GM18868 (cell line): Measurements from ENCODE around the gene OCRL.

ENCODE experiments used
- ATAC-seq: cut with Tn5 transposase; IDR thresholded peaks from one replicate; pipeline ENCODE4 v1.9.1; 2021; ENCODE audit warnings: mild to moderate bottlenecking, moderate library complexity; ENCODE audit not compliant: unreplicated experiment

OCRL gene

DNA sequence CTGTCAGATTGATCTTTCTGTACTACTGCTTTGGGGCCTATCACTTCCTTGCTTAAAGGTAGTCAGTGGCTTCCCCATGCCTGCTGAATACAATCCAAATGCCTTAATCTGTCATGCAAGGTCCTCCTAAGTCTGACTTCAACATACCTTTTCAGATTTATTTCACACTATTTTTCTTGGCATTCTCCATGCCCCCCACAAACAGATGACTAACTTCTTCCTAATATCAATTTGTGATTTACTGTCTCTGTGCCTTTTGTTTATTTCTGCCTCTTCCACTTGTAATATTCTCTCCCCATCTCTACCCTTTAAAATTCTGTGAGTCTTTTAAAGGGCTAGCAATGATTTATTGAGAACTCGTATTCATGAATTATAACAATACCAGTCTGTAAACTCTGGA is 41.8 kb downstream of the OCRL start:
- no peak for ATAC-seq

DNA sequence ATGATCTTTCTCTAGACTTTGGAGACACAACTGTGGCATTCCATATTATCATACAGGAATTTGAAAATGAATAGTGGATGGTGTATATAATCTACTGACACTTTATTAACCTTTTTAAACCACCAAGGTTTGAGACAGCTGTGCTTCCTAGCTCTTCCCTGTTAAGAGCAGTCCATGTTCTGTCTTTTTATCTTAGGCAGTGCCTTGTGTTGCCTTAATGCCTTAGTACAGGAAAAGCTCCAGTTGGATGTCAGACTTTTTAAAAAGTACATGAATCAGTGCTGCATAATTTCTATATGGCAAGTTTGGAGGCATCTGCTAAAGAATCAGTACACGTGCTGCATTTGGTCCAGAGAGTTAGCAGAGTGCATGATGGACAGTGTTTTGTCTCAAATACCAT is 45.1 kb downstream of the OCRL start:
- no peak for ATAC-seq

DNA sequence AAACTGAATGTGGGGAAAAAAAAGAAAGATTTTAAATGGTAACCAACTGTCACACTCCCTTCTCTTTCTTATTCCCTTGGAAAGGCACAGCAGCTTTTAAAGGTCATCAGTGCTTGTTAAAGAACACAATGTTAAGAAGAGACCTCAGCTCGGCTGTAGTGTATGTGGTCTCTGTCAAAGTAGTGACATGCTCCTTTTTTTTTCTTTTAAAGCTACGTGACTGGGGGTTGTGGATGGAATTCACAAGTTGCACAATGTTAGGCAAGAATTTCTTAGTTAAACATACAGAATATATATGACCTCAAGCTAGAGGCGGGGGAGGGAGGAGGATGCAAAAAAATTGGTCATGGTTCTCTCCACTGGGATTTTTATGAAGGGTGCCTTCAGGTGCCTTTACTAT is 45.6 kb downstream of the OCRL start:
- ATAC-seq = no peak

DNA sequence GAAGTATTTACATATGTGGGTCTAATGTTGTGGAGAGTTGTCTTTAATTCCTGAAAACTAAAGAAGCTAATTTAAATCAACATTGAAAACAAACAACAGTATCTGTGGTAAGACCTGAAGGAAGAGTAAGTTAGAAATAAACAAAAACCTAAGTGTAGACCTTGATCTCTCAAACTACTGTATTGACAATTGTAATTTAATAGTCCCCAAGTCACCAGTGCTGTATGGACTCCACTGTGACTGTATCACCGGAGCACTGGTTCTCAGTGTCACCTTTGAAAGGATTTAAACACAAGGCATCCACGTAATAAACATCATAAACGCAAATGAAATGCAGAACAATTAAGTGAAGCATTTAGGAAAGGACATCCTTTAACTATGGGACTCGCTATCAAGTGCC is 46.4 kb downstream of the OCRL start:
- no peak for ATAC-seq

DNA sequence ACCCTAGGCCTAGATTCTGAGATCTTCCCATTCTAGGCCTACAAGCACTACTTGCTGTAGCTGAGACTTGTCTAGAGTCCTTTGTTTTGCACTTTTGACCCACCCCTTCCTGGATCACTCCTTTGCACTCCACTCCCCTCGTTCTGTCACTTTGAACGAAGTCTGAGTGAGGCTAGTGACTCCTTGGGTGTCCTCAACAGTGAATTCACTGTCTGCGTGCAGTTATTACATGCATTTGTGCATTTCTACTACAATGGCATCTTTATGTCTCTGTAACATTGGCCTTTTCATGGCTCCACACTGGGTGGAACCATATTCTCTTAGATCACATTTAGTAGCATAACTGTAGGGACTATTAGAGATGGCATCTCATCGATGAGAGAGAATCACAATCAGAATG is 50.5 kb downstream of the OCRL start:
- ATAC-seq = no peak

DNA sequence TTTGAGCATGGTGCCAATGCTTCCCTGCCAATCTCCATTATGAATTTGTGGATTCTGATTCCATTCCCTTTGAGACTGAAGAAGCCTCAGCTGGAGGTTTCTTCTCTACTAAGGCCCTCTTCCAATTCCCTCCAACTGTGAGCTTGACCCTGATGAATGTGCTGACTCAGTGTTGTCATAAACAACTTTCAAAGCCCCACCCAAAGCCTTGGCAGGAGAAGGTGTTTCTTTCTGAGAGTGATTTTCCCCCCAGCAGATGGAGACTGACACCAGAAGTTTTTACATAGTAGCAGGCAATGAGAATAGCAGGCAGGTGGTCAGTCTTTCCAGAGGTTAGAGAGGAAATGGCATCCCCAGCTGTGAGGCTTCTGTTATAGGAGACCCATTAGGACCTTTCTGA is 53.1 kb downstream of the OCRL start:
- no peak for ATAC-seq

DNA sequence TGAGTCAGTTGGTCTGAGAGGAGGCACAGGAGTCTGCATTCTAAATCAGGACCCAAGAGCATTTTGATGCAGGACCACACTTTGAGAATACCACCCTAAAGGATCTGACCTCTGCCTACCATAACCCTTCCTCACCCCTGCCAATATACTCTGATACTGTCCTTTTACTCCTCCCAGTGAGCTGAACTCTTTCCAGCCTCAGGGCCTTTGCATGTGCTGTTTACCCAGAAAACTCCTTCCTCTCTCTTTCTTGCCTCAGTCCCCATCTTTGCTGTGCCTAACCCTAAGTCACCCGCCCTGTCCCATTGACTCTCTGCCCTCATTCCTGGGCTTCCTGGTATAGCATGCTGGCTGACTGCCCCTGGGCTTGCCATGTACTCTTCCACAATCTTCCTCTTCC is 54.7 kb downstream of the OCRL start:
- ATAC-seq = no peak

DNA sequence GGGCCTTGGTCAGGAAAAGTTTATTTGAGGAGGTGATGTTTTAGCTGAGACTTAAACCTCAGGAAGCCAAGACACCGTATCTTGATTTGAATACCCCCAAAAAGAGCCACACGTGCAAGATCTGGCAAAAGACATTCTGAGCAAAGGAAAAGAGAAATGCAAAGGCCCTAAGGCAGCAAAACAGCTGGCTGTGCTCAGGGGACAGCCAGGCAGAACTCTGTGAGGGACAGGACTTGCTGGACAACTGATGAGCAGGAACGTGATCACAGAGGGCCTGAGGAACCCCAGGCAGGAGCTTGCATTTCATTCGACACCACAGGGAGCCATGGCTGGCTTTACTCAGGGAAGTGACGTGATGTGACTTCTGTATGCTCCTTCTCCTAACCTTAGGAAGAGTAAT is 56.0 kb downstream of the OCRL start:
- no peak for ATAC-seq

DNA sequence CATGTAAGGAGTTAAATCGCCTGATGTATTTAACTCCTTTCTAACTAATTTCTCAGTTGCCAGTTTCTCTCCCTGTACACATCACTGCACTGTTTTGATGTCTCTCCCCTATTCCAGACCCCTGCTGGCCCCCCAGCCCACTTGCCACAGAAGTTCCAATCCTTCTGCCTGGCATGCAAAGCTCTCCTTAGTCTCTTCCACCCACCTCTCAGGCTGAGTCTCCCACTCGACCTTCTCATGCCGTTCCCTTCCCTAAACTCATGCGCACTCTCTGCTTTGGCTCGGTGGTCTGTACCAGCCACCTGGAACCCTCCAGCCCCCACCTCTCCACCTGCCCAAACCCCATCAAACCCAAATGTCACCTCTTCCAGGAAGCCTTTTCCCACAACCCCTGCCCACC is 57.8 kb downstream of the OCRL start:
- ATAC-seq = no peak

DNA sequence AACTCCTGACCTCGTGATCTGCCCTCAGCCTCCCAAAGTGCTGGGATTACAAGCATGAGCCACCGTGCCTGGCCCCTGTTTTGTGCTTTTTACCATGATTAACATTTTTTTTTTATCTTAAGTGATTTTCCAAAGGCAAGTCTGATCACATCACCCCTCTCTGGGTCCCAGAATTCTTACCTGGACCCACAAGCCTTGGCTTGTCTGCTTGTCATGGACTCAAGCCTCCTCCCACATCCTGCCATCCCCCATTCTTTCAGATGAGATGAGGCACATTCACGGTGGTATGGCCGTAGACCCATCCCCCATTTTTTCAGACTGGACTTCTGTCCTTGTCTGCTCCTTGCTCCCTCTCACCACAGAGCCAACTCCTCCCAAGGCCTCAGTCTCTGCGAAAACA is 59.4 kb downstream of the OCRL start:
- ATAC-seq = no peak

DNA sequence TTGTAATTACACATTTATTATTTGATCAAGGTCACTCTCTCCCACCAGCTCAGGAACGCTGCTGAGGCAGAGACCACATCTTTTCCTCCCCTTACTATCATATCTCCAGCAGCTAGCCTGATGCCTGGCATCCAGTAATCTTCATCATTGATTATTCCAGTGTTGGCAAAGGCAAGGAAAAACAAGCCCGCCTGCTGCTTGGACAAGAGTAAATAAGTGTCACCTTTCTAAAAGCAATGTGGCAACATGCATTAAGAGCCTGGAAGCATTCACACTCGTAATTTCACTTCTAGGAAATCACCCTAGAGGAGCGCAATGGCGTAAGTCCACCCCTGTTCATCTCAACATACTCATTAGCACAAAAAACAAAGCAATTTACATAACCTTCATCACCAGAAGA is 59.9 kb downstream of the OCRL start:
- no peak for ATAC-seq

DNA sequence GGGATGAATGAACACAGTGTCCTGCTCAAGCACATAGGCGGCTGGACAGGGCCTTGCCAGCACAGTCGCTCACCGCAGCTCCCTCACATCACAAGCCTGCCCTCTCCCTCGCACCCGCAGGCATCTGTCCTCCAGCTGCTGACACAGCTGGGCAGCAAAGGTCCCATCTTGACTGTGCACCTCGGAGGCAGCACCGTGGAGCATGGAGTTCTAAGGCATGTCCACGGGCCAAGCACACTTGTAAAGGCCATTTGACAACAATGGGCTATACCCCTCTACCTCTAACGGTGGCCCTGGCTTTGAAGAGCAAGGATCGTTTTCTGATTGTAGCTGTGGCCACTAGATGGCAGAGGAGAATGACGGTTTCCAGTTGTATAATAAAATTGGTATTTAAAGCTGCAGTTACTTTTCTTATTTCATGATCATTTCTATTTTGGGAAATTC is 60.9 kb downstream of the OCRL start:
- no peak for ATAC-seq

DNA sequence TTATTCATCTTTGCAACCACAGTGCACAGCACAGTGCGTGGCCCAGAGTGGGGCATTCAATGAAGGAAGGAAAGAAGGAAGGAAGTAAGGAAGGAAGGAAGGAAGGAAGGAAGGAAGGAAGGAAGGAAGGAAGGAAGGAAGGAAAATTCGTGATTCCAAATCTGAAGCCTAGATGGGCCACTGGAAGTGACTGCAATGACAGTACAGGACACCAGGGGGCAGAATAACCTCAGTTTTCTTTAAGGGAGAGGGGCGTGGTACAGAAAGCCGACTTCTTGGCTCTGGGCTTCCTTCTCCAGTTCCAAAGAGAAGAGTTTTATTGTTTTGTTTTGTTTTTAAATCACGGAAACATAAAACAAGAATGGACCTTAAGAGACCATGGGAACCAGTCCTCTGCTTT is 66.9 kb downstream of the OCRL start:
- no peak for ATAC-seq

DNA sequence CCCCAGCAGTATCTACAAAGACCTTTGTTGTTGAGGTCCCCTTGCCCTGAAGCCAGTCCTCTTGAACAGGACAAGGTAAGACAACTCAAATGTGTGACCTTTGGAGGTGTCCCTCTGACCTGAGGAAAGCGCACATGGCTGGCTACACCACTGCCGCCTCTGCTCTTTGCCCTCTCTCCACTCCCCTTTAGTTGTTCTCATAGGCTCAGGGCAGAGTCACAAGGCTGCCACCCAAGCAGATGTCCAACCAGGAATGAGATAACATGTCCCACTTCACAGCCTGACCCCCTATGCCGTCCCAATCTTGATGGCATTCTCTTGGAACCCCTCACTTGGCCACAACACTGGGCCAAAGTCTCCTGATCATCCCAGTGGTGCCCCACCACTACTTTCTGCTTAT is 68.4 kb downstream of the OCRL start:
- no peak for ATAC-seq

DNA sequence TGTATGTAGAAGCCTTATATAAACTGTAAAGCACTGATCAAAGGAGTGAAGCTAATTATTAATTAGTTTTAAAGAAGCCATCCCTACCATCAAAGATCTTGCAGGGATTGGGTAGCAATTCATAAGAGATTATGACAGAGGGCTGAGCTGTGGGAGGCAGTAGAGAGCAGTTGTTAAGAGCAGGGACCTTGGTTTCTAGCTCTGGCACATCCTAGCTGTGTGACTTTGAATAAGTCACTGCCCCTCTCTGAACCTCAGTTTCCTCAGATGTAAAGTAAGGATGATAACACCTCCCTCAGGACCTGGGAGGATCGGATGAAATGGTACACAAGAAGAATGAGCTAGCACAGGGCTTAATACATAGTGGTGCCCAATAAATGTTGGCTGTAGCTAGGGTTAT is 69.3 kb downstream of the OCRL start:
- no peak for ATAC-seq

DNA sequence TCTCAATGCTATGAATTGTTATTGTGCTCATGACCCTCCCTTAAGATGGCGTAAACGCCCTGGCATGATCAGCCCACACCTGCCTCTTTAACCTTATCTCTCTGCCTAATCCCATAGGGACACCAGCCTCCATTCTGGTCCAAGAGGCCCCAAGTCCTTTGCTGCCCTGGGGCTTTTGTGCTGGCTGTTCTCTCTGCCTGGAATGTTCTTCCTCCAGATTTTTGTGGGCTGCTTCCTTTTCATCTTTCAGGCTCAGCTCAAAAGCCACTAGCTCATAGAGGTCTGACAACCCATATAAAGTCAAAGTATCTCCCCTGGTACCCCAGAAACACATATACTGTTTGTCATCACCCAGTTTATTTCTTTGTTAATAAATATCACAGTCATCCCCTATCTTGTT is 72.3 kb downstream of the OCRL start:
- no peak for ATAC-seq

DNA sequence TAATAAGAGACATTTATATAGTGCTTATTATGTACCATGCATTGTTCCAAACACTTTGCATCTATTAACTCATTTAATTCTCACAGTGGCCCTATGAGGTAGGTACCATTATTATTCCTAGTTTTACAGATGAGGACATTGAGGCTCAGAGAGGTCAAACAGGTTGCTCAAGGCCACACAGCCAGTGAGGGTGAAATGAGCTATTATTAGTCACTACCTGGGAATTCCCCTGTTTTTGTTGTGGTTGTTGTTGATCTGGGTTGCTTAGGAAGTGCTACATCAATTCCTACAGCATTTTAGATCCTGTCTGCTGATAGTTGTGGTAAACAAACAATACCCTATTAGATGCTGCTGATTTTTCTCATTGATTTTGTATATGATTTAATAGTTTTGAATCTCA is 73.5 kb downstream of the OCRL start:
- no peak for ATAC-seq

DNA sequence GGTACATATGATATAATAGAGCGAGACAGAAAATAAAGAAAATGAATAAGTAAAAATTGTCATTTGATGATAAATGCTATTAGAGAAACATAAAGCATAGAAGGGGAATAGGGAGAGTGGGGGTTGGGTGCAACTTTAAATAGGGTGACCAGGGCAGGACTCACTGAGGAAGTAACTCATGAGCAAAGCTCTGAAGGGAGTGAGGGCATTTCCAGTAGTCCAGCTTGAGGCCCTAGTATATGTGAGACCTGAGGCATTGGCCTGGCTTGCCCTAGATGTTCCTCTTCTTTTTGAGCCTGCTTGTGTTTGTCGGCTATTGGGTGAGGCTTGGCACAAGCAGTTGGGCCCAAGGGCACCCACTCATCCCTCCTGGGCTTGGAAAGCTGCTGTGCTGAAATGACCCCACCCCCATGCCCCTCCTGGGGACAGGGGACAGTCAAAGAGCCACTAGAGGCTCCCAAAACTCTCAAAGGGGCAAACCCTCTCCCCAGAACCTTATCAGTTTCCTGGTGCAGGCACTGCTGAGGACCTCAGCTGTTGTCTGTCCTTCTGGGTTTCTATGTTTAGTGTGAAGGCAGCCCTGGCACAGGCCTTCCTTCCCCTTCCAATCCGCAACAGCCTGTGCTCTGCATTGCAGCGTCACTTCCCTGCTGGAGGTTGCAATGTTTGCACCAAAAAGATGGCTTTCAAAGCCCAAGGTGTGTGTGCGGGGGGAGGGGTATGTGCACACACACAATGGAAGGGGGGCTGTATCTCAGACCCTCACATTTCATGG is 74.6 kb downstream of the OCRL start:
- ATAC-seq = no peak

DNA sequence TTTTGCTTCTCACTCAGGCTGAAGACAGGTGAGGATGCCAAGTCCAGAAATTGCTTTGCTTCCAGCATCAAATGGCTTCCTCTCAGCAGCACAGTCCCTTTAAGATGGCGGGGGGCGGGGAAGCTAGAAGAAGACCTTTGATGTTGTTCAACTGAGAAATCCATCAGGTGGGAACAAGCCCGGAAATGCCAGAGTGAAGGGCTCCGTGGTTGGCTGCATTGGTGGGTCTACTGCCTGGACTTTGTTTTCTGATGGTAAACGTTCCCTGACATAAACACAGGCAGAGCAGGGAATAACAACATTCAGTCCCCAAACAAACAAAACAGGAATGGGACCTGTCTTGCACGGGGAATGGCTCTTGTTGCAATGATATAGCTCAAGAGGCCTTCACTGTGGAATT is 77.4 kb downstream of the OCRL start:
- no peak for ATAC-seq

DNA sequence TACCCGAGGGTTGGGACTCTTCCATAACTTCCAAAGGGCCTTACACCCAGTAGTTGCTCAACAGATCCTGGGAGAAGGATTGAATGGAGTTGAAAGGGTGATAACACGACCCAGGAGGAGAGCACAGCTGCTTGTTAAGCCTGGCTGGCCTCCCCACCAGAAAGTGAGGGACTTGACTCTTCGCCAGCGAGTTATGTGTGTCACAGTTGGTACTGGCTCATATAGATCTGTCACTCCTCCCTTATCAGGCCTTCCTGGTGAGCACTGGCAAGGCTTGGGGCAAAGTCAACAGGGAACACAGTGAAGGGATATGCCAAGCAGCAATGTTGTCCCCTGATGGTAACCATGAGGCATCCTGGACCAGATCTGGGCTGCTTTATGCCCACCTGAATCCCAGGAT is 78.9 kb downstream of the OCRL start:
- ATAC-seq = no peak

DNA sequence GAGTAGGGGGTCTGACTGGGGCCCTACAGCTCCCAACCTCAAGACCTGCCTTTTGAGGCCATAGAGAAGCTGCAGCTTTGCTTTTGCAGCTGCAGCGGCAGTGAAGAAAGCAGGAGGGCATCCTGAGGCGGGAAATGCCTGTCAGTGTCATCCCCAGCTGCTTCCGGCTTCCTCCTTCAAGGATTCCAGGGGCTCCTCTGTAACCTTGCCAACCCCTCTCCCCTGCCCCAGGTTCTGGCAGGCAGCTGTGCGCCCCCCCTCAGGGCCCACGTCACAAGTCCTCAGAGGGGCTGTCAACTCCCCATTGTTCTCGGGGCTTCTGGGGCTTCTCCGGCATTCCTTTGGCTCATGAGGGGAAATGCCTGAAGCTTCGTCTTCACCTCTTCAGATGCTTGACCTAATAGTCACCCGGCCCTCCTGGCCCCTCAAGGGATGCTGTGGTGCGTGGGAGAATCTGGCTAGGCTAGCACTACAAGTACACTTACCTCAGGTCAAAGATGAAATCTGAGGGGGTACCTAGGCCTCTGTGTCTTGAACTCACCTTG is 82.8 kb downstream of the OCRL start:
- ATAC-seq = no peak

DNA sequence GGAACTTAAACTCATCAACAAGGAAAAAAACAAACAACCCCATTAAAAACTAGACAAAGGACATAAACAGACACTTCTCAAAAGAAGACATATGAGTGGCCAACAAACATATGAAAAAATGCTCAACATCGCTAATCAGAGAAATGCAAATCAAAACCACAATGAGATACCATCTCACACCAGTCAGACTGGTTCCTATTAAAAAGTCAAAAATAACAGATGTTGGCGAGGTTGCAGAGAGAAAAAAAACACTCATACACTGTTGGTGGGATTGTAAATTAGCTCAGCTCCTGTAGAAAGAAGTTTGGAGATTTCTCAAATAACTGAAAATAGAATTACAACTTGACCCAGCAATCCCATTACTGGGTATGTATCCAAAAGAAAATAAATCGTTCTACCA is 86.0 kb downstream of the OCRL start:
- ATAC-seq = no peak

DNA sequence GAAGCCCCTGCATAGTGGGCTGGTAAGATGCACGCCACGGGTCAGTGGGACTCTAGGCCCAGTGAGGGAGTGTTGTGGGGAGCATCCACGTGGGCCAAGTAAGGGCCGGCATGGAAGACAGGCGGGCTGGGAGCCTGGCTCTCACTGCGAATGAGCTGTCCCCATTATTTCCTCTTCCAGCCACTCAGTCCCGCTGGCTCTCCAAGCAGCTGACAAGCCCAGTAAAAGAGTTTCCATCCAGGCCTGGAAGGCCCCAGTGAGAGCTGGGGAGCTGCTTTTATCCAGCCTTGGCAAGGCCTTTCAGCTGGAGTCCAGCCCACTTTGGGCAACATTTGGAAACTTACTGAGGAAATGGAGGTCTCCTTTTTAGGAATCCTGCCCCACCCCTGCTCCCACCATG is 89.8 kb downstream of the OCRL start:
- ATAC-seq = no peak
